Neutrophil (primary cell): ENCODE data around the gene SEMA3E.
"Not testable (repeated sequence)": the region's sequence is repeated elsewhere in the genome, so short reads cannot be mapped to it uniquely, and the experiment has no call there.

Experiments used
- H3K27ac ChIP-seq: fragments of 200-600 bp; sonication (generic); 2 replicates; pipeline ENCODE4 v1.5.1; 2016; ENCODE audit warnings: mild to moderate bottlenecking, moderate library complexity
- H3K27me3 ChIP-seq: fragments of 200-600 bp; sonication (generic); 2 replicates; pipeline ENCODE4 v1.6.0; 2016; ENCODE audit warnings: mild to moderate bottlenecking
- H3K36me3 ChIP-seq: fragments of 200-600 bp; sonication (generic); 2 replicates; pipeline ENCODE4 v1.5.1; 2017
- H3K4me1 ChIP-seq, 2 experiments: fragments of 200-600 bp in 1 of 2; sonication (generic) in 1 of 2; 1 replicate in 1 of 2; 2 replicates in 1 of 2; pipeline versions ENCODE4 v1.5.1 to v1.6.1; 2013 to 2016; ENCODE audit warnings: low read depth in 1 of 2, low read length in 1 of 2, mild to moderate bottlenecking in 1 of 2, moderate library complexity in 1 of 2; ENCODE audit not compliant: control insufficient read depth in 1 of 2, insufficient read depth in 1 of 2
- H3K4me3 ChIP-seq, 2 experiments: fragments of 200-600 bp in 1 of 2; sonication (generic) in 1 of 2; 1 replicate in 1 of 2; 2 replicates in 1 of 2; pipeline ENCODE4 v1.5.1; 2013 to 2016; ENCODE audit warnings: low read depth in 1 of 2, low read length in 1 of 2, mild to moderate bottlenecking in 1 of 2, moderate library complexity in 1 of 2
- H3K9me3 ChIP-seq: fragments of 200-600 bp; sonication (generic); 2 replicates; pipeline ENCODE4 v1.5.1; 2016
- CTCF ChIP-seq: fragments of 200-600 bp; sonication (generic); IDR thresholded peaks from 2 replicates; pipeline ENCODE4 v1.5.1; 2016; ENCODE audit warnings: antibody characterized with exemption

The SEMA3E gene

GRCh38 chr7:83468251-83468739 lies 180.6 kb downstream of the SEMA3E start:
- Histone ChIP-seq H3K27ac (no peak overlapping the region), H3K9me3 (no peaks in the 10 kb centered on the region), H3K36me3 (no peaks in the 10 kb centered on the region), H3K4me1 (no peaks in the 10 kb centered on the region), H3K27me3 (no peaks in the 10 kb centered on the region), H3K4me3 (no peak overlapping the region)
- no peak for TF ChIP-seq CTCF

DNA sequence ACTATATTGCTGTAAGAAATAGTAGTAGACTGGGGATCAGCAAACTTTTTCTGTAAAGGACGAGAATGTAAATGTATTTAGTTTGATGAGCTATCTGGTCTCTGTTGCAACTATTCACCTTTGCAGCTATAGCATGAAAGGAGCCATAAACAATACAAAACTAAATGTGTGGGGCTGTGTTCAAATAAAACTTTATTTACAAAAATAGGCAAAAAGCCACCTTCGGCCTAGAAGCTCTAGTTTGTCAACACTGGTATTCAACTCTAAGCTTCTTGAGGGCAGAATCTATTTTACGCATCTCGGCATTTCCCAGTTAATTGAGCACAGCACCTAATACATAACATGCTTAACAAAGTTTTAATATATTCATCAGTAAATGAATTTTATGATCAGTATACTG lies 181.4 kb downstream of the SEMA3E start:
- no peak for TF ChIP-seq CTCF
- no peaks in the 10 kb centered on the region for H3K36me3 ChIP-seq
- H3K4me1 ChIP-seq: no peaks in the 10 kb centered on the region
- H3K4me3 ChIP-seq: no peak overlapping the region
- no peak overlapping the region for H3K27ac ChIP-seq
- H3K9me3 ChIP-seq: no peaks in the 10 kb centered on the region
- no peaks in the 10 kb centered on the region for H3K27me3 ChIP-seq

- Histone ChIP-seq H3K36me3 (no peaks in the 10 kb centered on the region), H3K4me3 (no peak overlapping the region)
Measured at GRCh38 chr7:83466956-83467355, 182.0 kb downstream of the SEMA3E start.

GRCh38 chr7:83466187-83466923 lies 182.6 kb downstream of the SEMA3E start:
- Histone ChIP-seq H3K27me3 (no peaks in the 10 kb centered on the region), H3K9me3 (no peaks in the 10 kb centered on the region), H3K27ac (no peak overlapping the region), H3K36me3 (no peaks in the 10 kb centered on the region), H3K4me3 (no peak overlapping the region), H3K4me1 (no peaks in the 10 kb centered on the region)
- TF ChIP-seq CTCF: no peak

More at GRCh38 chr7:83466956-83467355, 182.0 kb downstream of the SEMA3E start:
- no peak for TF ChIP-seq CTCF
- Histone ChIP-seq H3K9me3 (no peaks in the 10 kb centered on the region), H3K27ac (no peak overlapping the region), H3K4me1 (no peaks in the 10 kb centered on the region), H3K27me3 (no peaks in the 10 kb centered on the region)

DNA sequence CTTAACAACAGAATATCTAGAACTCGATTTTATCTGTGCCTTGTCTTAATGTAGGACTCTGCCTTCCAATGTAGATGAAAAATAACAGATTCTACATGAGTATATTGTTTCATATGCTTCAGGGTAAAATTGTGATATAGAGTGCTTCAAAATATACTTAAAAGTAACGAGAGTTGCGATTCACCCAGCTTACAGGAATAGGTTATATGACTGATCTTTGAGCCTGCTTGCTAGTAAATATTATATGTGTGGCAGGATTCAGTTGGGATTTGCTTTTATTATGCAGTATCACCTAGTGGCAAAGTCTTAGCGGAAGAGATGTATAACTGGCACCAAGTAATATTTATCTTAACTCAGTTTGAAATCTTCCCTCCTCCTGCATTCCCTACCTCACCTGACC lies 183.3 kb downstream of the SEMA3E start:
- H3K27ac ChIP-seq: no peak overlapping the region
- no peak overlapping the region for H3K4me3 ChIP-seq
- H3K27me3 ChIP-seq: no peaks in the 10 kb centered on the region
- TF ChIP-seq CTCF: no peak
- no peaks in the 10 kb centered on the region for H3K36me3 ChIP-seq
- no peaks in the 10 kb centered on the region for H3K9me3 ChIP-seq
- H3K4me1 ChIP-seq: no peaks in the 10 kb centered on the region

DNA sequence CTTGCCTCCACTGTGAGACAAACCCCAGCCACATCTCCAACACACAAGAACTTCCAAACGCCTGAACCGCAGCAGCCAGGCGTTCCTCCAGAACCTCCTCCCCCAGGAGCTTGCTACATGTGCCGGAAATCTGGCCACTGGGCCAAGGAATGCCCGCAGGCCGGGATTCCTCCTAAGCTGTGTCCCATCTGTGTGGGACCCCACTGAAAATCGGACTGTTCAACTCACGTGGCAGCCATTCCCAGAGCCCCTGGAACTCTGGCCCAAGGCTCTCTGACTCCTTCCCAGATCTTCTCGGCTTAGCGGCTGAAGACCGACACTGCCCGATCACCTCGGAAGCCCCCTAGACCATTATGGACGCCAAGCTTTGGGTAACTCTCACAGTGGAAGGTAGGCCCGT lies 187.1 kb downstream of the SEMA3E start:
- H3K27me3 ChIP-seq, H3K36me3 ChIP-seq, H3K4me1 ChIP-seq, H3K27ac ChIP-seq, H3K9me3 ChIP-seq, H3K4me3 ChIP-seq: not testable (repeated sequence)

- not testable (repeated sequence) for H3K27me3 ChIP-seq, H3K36me3 ChIP-seq, H3K9me3 ChIP-seq, H3K4me1 ChIP-seq, H3K27ac ChIP-seq, H3K4me3 ChIP-seq
Measured at GRCh38 chr7:83459930-83460653, 188.8 kb downstream of the SEMA3E start.

- not testable (repeated sequence) for H3K27me3 ChIP-seq, H3K4me3 ChIP-seq, H3K4me1 ChIP-seq, H3K36me3 ChIP-seq, H3K27ac ChIP-seq, H3K9me3 ChIP-seq
Measured at GRCh38 chr7:83459101-83459929, 189.6 kb downstream of the SEMA3E start.
